Measurements from ENCODE around the gene DENND1A. TPM values are rescaled to one million over a fixed set of nuclear protein-coding genes. Genes with fewer than 3 reads are reported as not detected.

Gene DENND1A
- total and polyA plus RNA-seq, 2 of the 13 experiments (the other 11 are each of a cell fraction or from before 2014, with no cell fraction given) = 14.8 to 30.1 TPM

DNA sequence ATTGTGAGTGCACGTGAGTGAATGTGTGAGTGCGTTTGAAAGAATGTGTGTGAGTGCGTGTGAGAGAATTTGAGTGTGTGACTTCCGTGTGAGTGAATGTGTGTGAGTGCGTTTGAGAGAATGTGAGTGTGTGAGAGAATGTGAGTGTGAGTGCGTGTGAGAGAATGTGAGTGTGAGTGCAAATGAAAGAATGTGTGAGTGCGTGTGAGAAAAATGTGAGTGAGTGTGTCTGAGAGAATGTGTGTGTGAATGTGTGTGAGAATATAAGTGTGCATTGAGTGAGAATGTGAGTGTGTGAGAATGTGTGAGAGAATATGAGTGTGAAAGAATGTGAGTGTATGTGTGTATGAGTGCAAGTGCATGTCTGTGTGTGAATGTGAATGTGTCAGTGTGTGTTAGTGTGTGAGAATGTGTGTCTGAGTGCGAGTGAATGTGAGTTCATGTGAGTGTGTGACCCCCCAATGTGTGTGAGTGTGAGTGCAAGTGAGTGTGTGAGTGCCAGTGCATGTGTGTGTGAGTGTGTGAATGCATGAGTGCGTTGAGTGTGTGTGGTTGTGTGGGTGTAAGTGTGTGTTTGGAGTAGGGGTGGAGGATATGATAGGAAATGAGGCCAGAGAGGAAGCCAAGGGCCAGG is 43.8 kb upstream of the DENND1A start:
- Histone ChIP-seq H3K27ac (ENCODE audit: extremely low read length, insufficient read depth, low read length) (no peak overlapping the region), H3K36me3 (replicated peaks in 1 of 2; ENCODE audit: control insufficient read depth in 1 of 2, insufficient read depth in 2 of 2, low read length in 2 of 2) (no peaks in the 10 kb centered on the region), H3K79me2 (ENCODE audit: insufficient read depth, low read length) (no peaks in the 10 kb centered on the region), H3K9ac (ENCODE audit: insufficient read depth, low read depth, low read length) (no peak overlapping the region), H3K4me2 (ENCODE audit: low read depth, low read length) (no peak overlapping the region), H3K4me1 (ENCODE audit: insufficient read depth, low read length) (no peaks in the 10 kb centered on the region), H3K27me3 (ENCODE audit: control insufficient read depth in 1 of 2, insufficient read depth in 2 of 2, low read length in 2 of 2) (peaks cover 0 to 26% of the 10 kb centered on the region in 2 experiments; a peak in 3 of 5 replicates), H2AFZ (ENCODE audit: low read length) (no peak overlapping the region), H3K9me3 (ENCODE audit: low read length) (no peaks in the 10 kb centered on the region), H3K4me3 (replicated peaks in 1 of 3; ENCODE audit: insufficient read depth in 1 of 3, low read depth in 2 of 3, low read length in 3 of 3) (no peak overlapping the region), H4K20me1 (ENCODE audit: insufficient read depth, low read length) (no peaks in the 10 kb centered on the region)
- in situ Hi-C loops (cut with HindIII; ENCODE audit: extremely low pct_ligation_motif_present, low pct_unique_long_range_greater_than_20kb) (no loop called here), intact Hi-C loops (cut with micrococcal nuclease; ENCODE audit: unreplicated experiment) (no loop called here)
- 76% methylated on average over 9 of the region's 9 CpGs for WGBS (ENCODE audit: low lambda C conversion rate)
- ATAC-seq = no peak
- DNase-seq (ENCODE audit: low spot score) = no peak
- BruUV-seq (replicated peaks) = no TSS peak
- no peak for FAIRE-seq
- POLR2A ChIA-PET = no interaction called here
- no peak for TF ChIP-seq JDP2 (CRISPR knock-in tag; IDR thresholded peaks at IDR 0.05; ENCODE audit: borderline replicate concordance)
- TF ChIP-seq, protein P1, sequence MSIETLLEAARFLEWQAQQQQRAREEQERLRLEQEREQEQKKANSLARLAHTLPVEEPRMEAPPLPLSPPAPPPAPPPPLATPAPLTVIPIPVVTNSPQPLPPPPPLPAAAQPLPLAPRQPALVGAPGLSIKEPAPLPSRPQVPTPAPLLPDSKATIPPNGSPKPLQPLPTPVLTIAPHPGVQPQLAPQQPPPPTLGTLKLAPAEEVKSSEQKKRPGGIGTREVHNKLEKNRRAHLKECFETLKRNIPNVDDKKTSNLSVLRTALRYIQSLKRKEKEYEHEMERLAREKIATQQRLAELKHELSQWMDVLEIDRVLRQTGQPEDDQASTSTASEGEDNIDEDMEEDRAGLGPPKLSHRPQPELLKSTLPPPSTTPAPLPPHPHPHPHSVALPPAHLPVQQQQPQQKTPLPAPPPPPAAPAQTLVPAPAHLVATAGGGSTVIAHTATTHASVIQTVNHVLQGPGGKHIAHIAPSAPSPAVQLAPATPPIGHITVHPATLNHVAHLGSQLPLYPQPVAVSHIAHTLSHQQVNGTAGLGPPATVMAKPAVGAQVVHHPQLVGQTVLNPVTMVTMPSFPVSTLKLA (IDR thresholded peaks at IDR 0.05) = 0 out of 2 replicates have a peak, but pooled peaks have one; percentile 8
- TF ChIP-seq, protein P2, sequence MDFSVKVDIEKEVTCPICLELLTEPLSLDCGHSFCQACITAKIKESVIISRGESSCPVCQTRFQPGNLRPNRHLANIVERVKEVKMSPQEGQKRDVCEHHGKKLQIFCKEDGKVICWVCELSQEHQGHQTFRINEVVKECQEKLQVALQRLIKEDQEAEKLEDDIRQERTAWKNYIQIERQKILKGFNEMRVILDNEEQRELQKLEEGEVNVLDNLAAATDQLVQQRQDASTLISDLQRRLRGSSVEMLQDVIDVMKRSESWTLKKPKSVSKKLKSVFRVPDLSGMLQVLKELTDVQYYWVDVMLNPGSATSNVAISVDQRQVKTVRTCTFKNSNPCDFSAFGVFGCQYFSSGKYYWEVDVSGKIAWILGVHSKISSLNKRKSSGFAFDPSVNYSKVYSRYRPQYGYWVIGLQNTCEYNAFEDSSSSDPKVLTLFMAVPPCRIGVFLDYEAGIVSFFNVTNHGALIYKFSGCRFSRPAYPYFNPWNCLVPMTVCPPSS (IDR thresholded peaks at IDR 0.05) = 0 out of 2 replicates have a peak, but pooled peaks have one; percentile 16
- CTCF ChIA-PET (ENCODE audit: low intra/inter-chr PET ratio, low total read pairs) = no interaction called here

DNA sequence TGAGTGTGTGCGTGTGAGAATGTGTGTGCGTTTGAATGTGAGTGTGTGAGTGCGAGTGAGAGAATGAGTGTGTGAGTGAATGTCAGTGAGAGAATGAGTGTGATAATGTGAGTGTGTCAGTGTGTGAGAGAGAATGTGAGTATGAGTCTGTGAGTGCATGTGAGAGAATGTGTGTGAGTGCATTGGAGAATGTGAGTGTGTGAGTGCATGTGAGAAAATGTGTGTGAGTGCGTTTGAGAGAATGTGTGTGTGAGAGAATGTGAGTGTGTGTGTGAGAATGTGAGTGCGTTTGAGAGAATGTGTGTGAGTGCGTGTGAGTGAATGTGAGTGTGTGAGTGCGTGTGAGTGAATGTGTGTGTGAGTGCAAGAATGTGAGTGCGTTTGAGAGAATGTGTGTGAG is 42.7 kb upstream of the DENND1A start:
- Histone ChIP-seq H3K4me2 (ENCODE audit: low read depth, low read length) (no peak overlapping the region), H3K27ac (ENCODE audit: extremely low read length, insufficient read depth, low read length) (no peak overlapping the region), H3K4me3 (replicated peaks in 1 of 3; ENCODE audit: insufficient read depth in 1 of 3, low read depth in 2 of 3, low read length in 3 of 3) (no peak overlapping the region), H2AFZ (ENCODE audit: low read length) (no peak overlapping the region), H3K9ac (ENCODE audit: insufficient read depth, low read depth, low read length) (no peak overlapping the region), H3K27me3 (ENCODE audit: control insufficient read depth in 1 of 2, insufficient read depth in 2 of 2, low read length in 2 of 2) (peaks cover 0 to 26% of the 10 kb centered on the region in 2 experiments; a peak in 3 of 5 replicates), H3K79me2 (ENCODE audit: insufficient read depth, low read length) (no peaks in the 10 kb centered on the region), H3K36me3 (replicated peaks in 1 of 2; ENCODE audit: control insufficient read depth in 1 of 2, insufficient read depth in 2 of 2, low read length in 2 of 2) (no peaks in the 10 kb centered on the region), H4K20me1 (ENCODE audit: insufficient read depth, low read length) (no peaks in the 10 kb centered on the region), H3K9me3 (ENCODE audit: low read length) (no peaks in the 10 kb centered on the region), H3K4me1 (ENCODE audit: insufficient read depth, low read length) (no peaks in the 10 kb centered on the region)
- ChIA-PET CTCF (ENCODE audit: low intra/inter-chr PET ratio, low total read pairs) (no interaction called here), POLR2A (no interaction called here)
- BruUV-seq (replicated peaks) = no TSS peak
- WGBS (ENCODE audit: low lambda C conversion rate) = 72% methylated on average over 8 of the region's 8 CpGs
- in situ Hi-C loops (cut with HindIII; ENCODE audit: extremely low pct_ligation_motif_present, low pct_unique_long_range_greater_than_20kb) = no loop called here
- no peak for ATAC-seq
- DNase-seq (ENCODE audit: low spot score) = no peak
- TF ChIP-seq, protein P3, sequence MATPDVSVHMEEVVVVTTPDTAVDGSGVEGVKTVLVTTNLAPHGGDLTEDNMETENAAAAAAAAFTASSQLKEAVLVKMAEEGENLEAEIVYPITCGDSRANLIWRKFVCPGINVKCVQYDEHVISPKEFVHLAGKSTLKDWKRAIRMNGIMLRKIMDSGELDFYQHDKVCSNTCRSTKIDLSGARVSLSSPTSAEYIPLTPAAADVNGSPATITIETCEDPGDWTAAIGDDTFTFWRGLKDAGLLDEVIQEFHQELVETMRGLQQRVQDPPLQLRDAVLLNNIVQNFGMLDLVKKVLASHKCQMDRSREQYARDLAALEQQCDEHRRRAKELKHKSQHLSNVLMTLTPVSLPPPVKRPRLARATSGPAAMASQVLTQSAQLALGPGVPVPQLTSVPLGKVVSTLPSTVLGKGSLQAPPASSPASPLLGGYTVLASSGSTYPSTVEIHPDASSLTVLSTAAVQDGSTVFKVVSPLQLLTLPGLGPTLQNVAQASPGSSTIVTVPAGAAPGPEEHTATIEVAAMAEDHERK (CRISPR knock-in tag; IDR thresholded peaks at IDR 0.05; ENCODE audit: low read depth) = no peak
- TF ChIP-seq SATB2 (CRISPR knock-in tag; IDR thresholded peaks at IDR 0.05) (no peak), CHCHD3 (CRISPR knock-in tag; IDR thresholded peaks at IDR 0.05) (0 out of 2 replicates have a peak, but pooled peaks have one; percentile 50), CBX1 (IDR thresholded peaks at IDR 0.05; ENCODE audit: low read depth) (no peak), ZNF12 (CRISPR knock-in tag; IDR thresholded peaks at IDR 0.05) (no peak), ZNF558 (CRISPR knock-in tag; IDR thresholded peaks at IDR 0.05; ENCODE audit: borderline replicate concordance) (no peak), ZNF282 (IDR thresholded peaks at IDR 0.05; ENCODE audit: partially characterized antibody) (peak; percentile 56)
- intact Hi-C loops (cut with micrococcal nuclease; ENCODE audit: unreplicated experiment) = no loop called here
- FAIRE-seq = no peak
